H9 (cell line): ENCODE measurements around the gene ADORA1. TPM values are rescaled to one million over a fixed set of nuclear protein-coding genes. Genes with fewer than 3 reads are reported as not detected.

Source experiments
- DNase-seq: peaks from one replicate; pipeline ENCODE4 v3.0.0-alpha.2; 2017
- H2AFZ ChIP-seq: one replicate; pipeline ENCODE4 v1.6.1; 2013; ENCODE audit warnings: mild to moderate bottlenecking, low read length, control low read depth, moderate library complexity
- H2AK5ac ChIP-seq: 2 replicates; pipeline ENCODE4 v1.6.1; 2013; ENCODE audit warnings: low read length, control low read depth, mixed read lengths; ENCODE audit not compliant: insufficient read length
- H2BK120ac ChIP-seq: one replicate; pipeline ENCODE4 v1.6.1; 2013; ENCODE audit warnings: low read depth, mild to moderate bottlenecking, low read length, control low read depth, inconsistent platforms; ENCODE audit not compliant: poor library complexity, severe bottlenecking
- H2BK12ac ChIP-seq: 2 replicates; pipeline ENCODE4 v1.6.1; 2013; ENCODE audit warnings: low read length, control low read depth, mixed read lengths, low read depth; ENCODE audit not compliant: insufficient read length
- H2BK15ac ChIP-seq: 2 replicates; pipeline ENCODE4 v1.6.1; 2013; ENCODE audit warnings: low read depth, low read length, control low read depth
- H2BK20ac ChIP-seq: one replicate; pipeline ENCODE4 v1.6.1; 2013; ENCODE audit warnings: low read depth, mild to moderate bottlenecking, low read length, control low read depth, inconsistent platforms; ENCODE audit not compliant: poor library complexity, severe bottlenecking
- H2BK5ac ChIP-seq: 2 replicates; pipeline ENCODE4 v1.6.1; 2013; ENCODE audit warnings: low read length, control low read depth, mixed read lengths; ENCODE audit not compliant: insufficient read length
- H3K14ac ChIP-seq: 2 replicates; pipeline ENCODE4 v1.6.1; 2013; ENCODE audit warnings: low read length, control low read depth; ENCODE audit not compliant: insufficient read depth
- H3K18ac ChIP-seq: 2 replicates; pipeline ENCODE4 v1.6.1; 2013; ENCODE audit warnings: low read depth, mild to moderate bottlenecking, mixed read lengths, low read length, control low read depth; ENCODE audit not compliant: insufficient read length
- H3K23ac ChIP-seq: 2 replicates; pipeline ENCODE4 v1.6.1; 2013; ENCODE audit warnings: low read length, control low read depth, mixed read lengths, low read depth; ENCODE audit not compliant: insufficient read length
- H3K23me2 ChIP-seq: 2 replicates; pipeline ENCODE4 v1.6.1; 2013; ENCODE audit warnings: low read depth, mild to moderate bottlenecking, mixed read lengths, low read length, control low read depth; ENCODE audit not compliant: insufficient read length, poor library complexity, severe bottlenecking
- H3K27ac ChIP-seq: 2 replicates; pipeline ENCODE4 v1.5.1; 2013; ENCODE audit warnings: low read length, control low read depth, mixed read lengths, low read depth; ENCODE audit not compliant: insufficient read length
- H3K27me3 ChIP-seq: 2 replicates; pipeline ENCODE4 v1.6.1; 2013; ENCODE audit warnings: low read length, control low read depth, inconsistent platforms; ENCODE audit not compliant: insufficient read depth
- H3K4ac ChIP-seq: 2 replicates; pipeline ENCODE4 v1.6.1; 2013; ENCODE audit warnings: low read depth, mild to moderate bottlenecking, control low read depth, inconsistent platforms, low read length, moderate library complexity
- H3K4me1 ChIP-seq: 2 replicates; pipeline ENCODE4 v1.6.1; 2013; ENCODE audit warnings: low read length, control low read depth, inconsistent platforms; ENCODE audit not compliant: insufficient read depth
- H3K4me2 ChIP-seq: 2 replicates; pipeline ENCODE4 v1.6.1; 2013; ENCODE audit warnings: low read length, control low read depth, mixed read lengths; ENCODE audit not compliant: insufficient read length, insufficient read depth
- H3K56ac ChIP-seq: 2 replicates; pipeline ENCODE4 v1.6.1; 2013; ENCODE audit warnings: low read depth, mild to moderate bottlenecking, mixed read lengths, low read length, control low read depth; ENCODE audit not compliant: insufficient read length
- H3K79me1 ChIP-seq: 2 replicates; pipeline ENCODE4 v1.6.1; 2013; ENCODE audit warnings: low read depth, mild to moderate bottlenecking, moderate library complexity, low read length, control low read depth, inconsistent platforms; ENCODE audit not compliant: insufficient read depth, poor library complexity, severe bottlenecking
- H3K79me2 ChIP-seq: 2 replicates; pipeline ENCODE4 v1.6.1; 2013; ENCODE audit warnings: low read length, control low read depth, inconsistent platforms; ENCODE audit not compliant: insufficient read depth
- H3K9ac ChIP-seq: 2 replicates; pipeline ENCODE4 v1.6.1; 2013; ENCODE audit warnings: low read length, control low read depth, mixed read lengths; ENCODE audit not compliant: insufficient read length; ENCODE audit errors: extremely low read depth
- H3K9me3 ChIP-seq: one replicate; pipeline ENCODE4 v1.6.1; 2013; ENCODE audit warnings: low read depth, low read length, inconsistent platforms; ENCODE audit not compliant: control insufficient read depth
- H3T11ph ChIP-seq: one replicate; pipeline ENCODE4 v1.6.1; 2013; ENCODE audit warnings: mild to moderate bottlenecking, low read length, control low read depth, inconsistent platforms
- H4K20me1 ChIP-seq: one replicate; pipeline ENCODE4 v1.6.1; 2013; ENCODE audit not compliant: control insufficient read depth, insufficient read length, insufficient read depth
- H4K5ac ChIP-seq: 2 replicates; pipeline ENCODE4 v1.6.1; 2013; ENCODE audit warnings: low read depth, mild to moderate bottlenecking, mixed read lengths, low read length, control low read depth; ENCODE audit not compliant: insufficient read length
- H4K8ac ChIP-seq: replicated peaks from 2 replicates; pipeline ENCODE4 v1.6.1; 2013; ENCODE audit warnings: low read length, control low read depth, mixed read lengths, low read depth; ENCODE audit not compliant: insufficient read length
- H4K91ac ChIP-seq: 2 replicates; pipeline ENCODE4 v1.6.1; 2013; ENCODE audit warnings: low read depth, mild to moderate bottlenecking, moderate library complexity, mixed read lengths, low read length, control low read depth; ENCODE audit not compliant: insufficient read length
- H3K27ac Mint-ChIP-seq, 3 experiments: 2 replicates in 2 of 3; 3 replicates in 1 of 3; pipeline ENCODE4 v1.8.0; 2020 to 2021; ENCODE audit warnings: mixed read lengths in 3 of 3, mild to moderate bottlenecking in 1 of 3, moderate library complexity in 1 of 3
- H3K27me3 Mint-ChIP-seq: 2 replicates; pipeline ENCODE4 v1.8.0; 2021; ENCODE audit warnings: low read depth, mild to moderate bottlenecking, moderate library complexity, mixed read lengths
- H3K36me3 Mint-ChIP-seq, 3 experiments: 2 replicates in 2 of 3; 3 replicates in 1 of 3; pipeline ENCODE4 v1.8.0; 2020 to 2021; ENCODE audit warnings: low read depth in 3 of 3, mixed read lengths in 3 of 3; ENCODE audit not compliant: insufficient read depth in 1 of 3
- H3K4me1 Mint-ChIP-seq, 2 experiments: 2 replicates each; pipeline ENCODE4 v1.8.0; 2020; ENCODE audit warnings: mixed read lengths in 2 of 2
- H3K4me3 Mint-ChIP-seq, 2 experiments: 2 replicates in 1 of 2; 3 replicates in 1 of 2; pipeline ENCODE4 v1.8.0; 2020 to 2021; ENCODE audit warnings: mild to moderate bottlenecking in 2 of 2, mixed read lengths in 2 of 2, moderate library complexity in 1 of 2
- H3K9me3 Mint-ChIP-seq, 2 experiments: 2 replicates in 1 of 2; 3 replicates in 1 of 2; pipeline ENCODE4 v1.8.0; 2020; ENCODE audit warnings: mild to moderate bottlenecking in 2 of 2, mixed read lengths in 2 of 2, moderate library complexity in 1 of 2
- CTCF ChIP-seq: fragments of 200-600 bp; sonication (generic); conservative IDR thresholded peaks from 3 replicates; pipeline ENCODE4 v1.8.0; 2021; ENCODE audit warnings: antibody characterized with exemption, mild to moderate bottlenecking
- WGBS: extraction: QIAGEN DNeasy Blood & Tissue Kit; methylation state at CpG from one replicate; pipeline ENCODE4 v1.1.7; 2013; ENCODE audit warnings: missing lambda C conversion rate, low lambda C conversion rate, mixed read lengths; ENCODE audit not compliant: insufficient read length; ENCODE audit errors: extremely low coverage; 5-methylcytosine and 5-hydroxymethylcytosine counted together
- total RNA-seq: library from RNA; stranded (reverse); gene quantifications from 2 replicates; pipeline ENCODE4 v1.2.1, GENCODE V29; 2021

ADORA1 gene
- total RNA-seq, 1 experiment from 2014 or later: 1.3 TPM

- H3T11ph ChIP-seq: no peak overlapping the region
- Mint-ChIP-seq H3K4me3 (no peak overlapping the region; a peak in 1 of 5 replicates), H3K36me3 (no peaks in the 10 kb centered on the region), H3K4me1 (peaks cover 11 to 14% of the 10 kb centered on the region in 2 experiments), H3K27ac (no peak overlapping the region), H3K27me3 (peaks cover 7% of the 10 kb centered on the region), H3K9me3 (no peaks in the 10 kb centered on the region)
- no peak overlapping the region for H2BK15ac ChIP-seq
- no peaks in the 10 kb centered on the region for H3K27me3 ChIP-seq
- H2BK12ac ChIP-seq: no peak overlapping the region
- H4K91ac ChIP-seq: no peak overlapping the region
- no peak overlapping the region for H2BK20ac ChIP-seq
- H3K4me2 ChIP-seq: no peak overlapping the region
- H4K8ac ChIP-seq: no peak overlapping the region
- no peak overlapping the region for H3K27ac ChIP-seq
- H3K9ac ChIP-seq: no peak overlapping the region
- no peaks in the 10 kb centered on the region for H3K79me1 ChIP-seq
- no peaks in the 10 kb centered on the region for H3K79me2 ChIP-seq
- no peak overlapping the region for H3K56ac ChIP-seq
- no peak overlapping the region for H2BK5ac ChIP-seq
- no peak overlapping the region for H3K14ac ChIP-seq
- H3K23ac ChIP-seq: no peak overlapping the region
- WGBS: no CpG with 5 or more reads among the region's 9 CpGs
- no peak overlapping the region for H2BK120ac ChIP-seq
- no peak overlapping the region for H4K5ac ChIP-seq
- no peaks in the 10 kb centered on the region for H3K9me3 ChIP-seq
- H3K23me2 ChIP-seq: no peaks in the 10 kb centered on the region
- H2AFZ ChIP-seq: no peak overlapping the region
- H3K18ac ChIP-seq: no peak overlapping the region
- no peak overlapping the region for H2AK5ac ChIP-seq
- H3K4me1 ChIP-seq: no peaks in the 10 kb centered on the region
- DNase-seq: no peak
- no peak for TF ChIP-seq CTCF
- no peak overlapping the region for H3K4ac ChIP-seq
- H4K20me1 ChIP-seq: no peaks in the 10 kb centered on the region
Observed at GRCh38 chr1:203168991-203169390, 41.5 kb downstream of the ADORA1 start.
